Measurements from ENCODE around the gene SIK1. TPM values are rescaled to one million over a fixed set of nuclear protein-coding genes. Genes with fewer than 3 reads are reported as not detected.
"Not testable (repeated sequence)": the region's sequence is repeated elsewhere in the genome, so short reads cannot be mapped to it uniquely, and the experiment has no call there.

The SIK1 gene
- not detected for polyA plus RNA-seq (2012; ENCODE audit: insufficient read depth, insufficient read length)

DNA sequence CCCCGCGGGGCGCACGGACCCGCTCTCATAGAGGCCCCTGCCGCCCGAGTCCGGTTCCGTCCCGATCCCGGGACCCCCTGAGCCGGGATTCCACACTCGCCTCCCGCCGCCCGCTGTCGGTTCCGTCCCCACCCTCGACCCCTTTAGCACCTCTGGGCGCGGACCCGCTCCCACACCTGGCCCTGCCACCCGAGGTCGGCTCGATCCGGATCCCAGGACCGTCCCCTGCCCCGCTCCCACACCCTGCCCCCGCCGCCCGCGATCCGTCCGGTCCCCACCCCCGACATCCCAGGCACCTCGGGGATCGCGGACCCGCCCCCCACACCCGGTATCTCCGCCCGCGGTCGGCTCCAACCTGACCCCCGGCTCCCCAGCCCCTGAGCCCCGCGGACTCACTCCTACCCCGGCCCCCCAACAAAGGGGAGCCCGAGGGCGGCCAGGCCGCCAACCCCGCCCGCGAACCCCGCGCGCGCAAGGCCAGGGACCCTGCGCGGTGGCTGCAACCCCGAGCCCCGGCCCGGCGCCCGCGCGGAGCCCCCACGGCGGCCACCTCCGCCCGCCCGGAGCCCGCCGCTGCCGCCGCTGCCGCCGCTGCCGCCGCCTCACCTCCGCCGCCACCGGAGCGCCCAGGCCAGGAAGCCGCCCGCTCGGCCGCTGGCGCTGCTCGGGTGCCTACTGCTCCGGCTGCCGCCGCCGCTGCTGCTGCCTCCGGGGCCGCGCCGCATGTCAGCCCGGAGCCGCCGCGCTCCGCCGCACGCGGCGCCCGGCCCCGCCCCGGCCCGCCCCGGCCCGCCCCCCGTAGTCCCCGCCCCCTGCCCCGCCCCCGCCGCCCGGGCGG lies at the start of gene SIK1:
SIK1 (minus strand) TSS at position 728 of the 838 bp plus-strand sequence. CDS start 953 bp downstream, outside the sequence.
- H3K4me3 ChIP-seq (ENCODE audit: low read length); DNase-seq (ENCODE audit: low read depth, low spot score): not testable (repeated sequence)

DNA sequence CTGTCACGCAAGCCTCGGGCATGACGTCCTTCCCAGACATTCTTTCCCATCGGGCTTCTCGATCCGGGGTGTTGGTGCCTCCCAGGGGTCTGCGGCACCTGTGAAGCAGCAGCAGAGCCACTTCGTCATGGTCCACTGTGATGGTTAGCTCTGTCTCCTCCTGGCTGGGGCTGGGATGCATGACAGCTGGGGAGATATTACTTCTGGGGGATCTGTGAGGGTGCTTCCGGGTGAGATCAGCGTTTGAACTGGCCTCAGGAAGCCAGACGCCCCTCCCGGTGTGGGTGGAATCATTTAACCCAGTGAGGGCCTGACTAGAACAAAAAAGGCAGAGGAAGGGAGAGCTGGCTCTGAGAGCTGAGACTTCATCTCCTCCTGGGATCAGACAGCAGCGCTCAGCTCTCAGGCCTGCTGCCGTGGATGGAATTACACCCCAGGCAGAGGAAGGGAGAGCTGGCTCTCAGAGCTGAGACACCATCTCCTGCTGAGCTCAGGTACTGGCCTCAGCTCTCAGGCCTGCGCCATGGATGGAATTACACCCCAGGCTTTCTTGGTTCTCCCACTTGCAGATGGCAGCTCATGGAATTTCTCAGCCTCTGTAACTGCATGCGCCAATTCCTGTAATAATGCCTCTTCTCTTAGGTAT lies 44.8 kb upstream of the SIK1 start:
- not testable (repeated sequence) for H3K4me3 ChIP-seq (ENCODE audit: low read length); DNase-seq (ENCODE audit: low read depth, low spot score)

DNA sequence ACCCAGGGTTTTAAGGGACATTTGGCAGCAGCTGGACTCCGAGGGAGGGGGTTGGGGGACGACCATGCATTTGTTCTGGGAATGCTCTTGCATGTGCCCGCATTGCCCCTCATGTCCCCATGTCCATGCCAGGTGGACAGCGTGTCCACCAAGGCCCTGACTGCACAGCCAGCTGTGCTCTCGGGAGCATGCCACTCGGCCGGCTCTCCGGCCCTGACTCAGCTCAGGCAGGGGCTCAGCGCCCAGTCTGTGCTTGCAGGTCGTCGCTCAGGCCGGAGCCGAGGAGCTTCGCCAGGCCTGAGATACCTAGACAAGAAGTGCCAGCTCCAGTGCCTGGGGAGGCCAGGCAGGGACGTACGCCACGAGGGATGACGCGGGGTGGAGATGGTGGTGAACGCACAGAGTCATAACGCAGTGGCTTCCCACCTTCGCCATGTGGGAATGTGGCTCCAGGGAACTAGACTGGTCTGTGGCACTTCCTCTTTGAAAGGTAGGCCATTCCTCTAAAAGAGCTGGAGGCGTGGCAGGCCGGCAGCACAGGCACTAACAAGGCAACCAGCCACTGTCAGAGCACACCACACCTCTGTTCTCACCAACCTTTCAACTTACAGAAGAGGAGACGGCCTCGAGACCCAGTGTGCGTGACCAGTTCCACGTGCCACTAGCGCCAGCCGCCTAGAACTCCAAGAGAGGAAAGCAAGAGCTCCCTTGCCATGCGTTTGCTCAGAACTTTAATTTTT lies 43.0 kb upstream of the SIK1 start:
- not testable (repeated sequence) for DNase-seq (ENCODE audit: low read depth, low spot score)

DNA sequence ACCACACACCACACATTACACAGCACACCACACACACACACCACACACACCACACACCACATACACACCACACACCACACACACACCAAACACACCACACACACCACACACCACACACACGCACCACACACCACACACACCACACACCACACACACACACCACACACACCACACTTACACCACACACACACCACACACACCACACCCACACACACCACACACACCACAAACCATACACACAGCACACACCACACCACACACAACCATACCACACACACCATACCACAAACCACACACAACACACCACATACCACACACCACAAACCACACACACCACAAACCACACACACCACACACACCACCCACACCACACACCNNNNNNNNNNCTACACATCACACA lies 40.9 kb upstream of the SIK1 start:
- no peak for DNase-seq (ENCODE audit: low read depth, low spot score)
- no peak overlapping the region for H3K4me3 ChIP-seq (ENCODE audit: low read length)

More for the DNA sequence above, 43.0 kb upstream of the SIK1 start:
- H3K4me3 ChIP-seq (ENCODE audit: low read length), result not testable (repeated sequence)

DNA sequence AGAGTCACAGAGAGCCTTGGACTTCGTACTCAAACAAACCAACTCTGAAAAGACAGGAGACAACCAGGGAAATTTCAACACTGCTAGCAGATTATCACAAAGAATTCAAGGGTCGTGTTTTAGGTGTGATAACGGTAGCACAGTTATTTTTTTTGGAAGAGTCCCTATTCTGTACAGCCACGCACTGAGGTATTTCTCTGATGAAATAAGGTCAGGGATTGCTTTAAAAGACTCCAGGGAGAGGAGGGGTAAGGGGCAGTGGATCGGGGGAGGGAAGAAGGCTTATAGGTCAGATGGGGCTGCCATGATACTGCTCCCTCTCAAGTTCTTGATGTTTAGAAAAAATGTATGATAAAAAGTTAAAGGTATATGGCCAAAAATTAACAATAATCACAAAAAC lies 38.2 kb upstream of the SIK1 start:
- not testable (repeated sequence) for DNase-seq (ENCODE audit: low read depth, low spot score); H3K4me3 ChIP-seq (ENCODE audit: low read length)

DNA sequence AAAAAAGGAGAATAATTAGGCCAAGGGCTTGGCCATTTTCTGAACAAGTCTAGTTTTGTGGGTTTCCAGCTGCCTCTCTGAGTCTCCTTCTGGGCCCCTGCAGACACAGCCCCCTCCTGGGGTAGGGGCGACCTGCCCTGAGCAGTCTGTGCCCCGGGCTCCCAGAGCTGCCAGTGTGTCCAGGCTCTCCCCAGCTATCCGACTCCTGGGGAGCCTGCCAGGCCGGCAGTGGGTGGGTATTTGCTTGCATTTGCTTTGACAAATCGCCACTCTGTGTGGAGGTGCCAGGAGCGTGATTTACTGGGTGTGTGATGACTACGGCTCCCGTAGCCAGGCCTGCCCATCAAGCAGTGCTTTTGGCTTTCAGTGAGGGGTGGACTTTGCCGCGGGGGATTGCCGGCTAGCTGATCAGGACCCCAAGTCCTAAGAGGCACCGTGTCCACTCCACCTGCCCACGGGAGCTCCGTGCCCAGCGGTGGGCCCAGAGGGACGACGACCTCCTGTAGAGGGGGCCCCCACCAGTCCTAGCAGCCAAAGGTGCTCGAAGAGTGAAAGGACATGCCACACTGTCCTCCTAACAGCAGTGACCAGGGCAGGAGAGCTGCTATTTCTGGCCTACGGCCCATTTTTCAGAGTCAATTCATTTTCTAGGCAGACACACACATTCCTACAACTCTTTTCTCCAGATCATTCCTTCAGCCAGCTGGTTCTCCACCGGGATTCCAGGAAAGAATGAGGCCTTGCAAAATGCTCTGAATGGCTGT lies 36.7 kb upstream of the SIK1 start:
- not testable (repeated sequence) for DNase-seq (ENCODE audit: low read depth, low spot score); H3K4me3 ChIP-seq (ENCODE audit: low read length)

DNA sequence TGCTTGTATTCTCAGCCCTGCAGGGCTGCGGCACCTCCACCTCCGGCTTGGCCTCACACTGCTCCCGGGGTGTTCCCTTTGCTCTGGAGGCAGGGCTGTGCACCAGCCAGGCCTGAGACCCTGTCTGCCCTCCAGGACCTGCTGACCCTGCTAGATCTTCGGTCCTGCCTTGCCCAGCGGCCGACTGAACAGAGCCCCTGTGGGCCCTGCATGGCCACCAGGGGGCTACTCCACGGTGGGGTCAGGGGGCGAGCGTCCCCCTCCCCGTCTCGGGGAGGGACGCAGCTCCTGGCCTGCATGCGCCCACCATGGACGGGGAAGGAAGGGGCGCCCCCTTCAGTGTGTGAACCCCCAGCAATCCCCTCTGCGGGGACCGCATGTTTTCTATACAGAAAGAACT lies 36.0 kb upstream of the SIK1 start:
- H3K4me3 ChIP-seq (ENCODE audit: low read length); DNase-seq (ENCODE audit: low read depth, low spot score): not testable (repeated sequence)

DNA sequence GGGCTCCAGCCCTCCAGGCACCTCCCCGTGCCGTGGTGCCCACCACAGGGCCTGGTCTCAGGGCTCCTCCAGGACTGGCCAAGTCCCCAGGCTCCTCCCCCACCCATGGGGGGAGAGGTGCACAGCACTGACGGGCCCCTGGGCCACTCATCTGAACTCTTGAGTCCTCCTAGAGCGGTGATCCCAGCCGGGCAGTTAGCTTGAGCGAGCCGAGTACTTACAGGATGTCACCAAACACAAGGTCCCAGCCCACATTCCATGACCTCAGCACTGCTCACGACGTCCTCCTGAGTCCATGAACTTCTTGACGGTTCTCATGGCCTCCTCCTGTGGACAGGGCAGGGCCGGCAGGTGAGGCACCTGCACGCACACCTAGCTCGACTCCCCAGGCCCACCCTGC lies 33.5 kb upstream of the SIK1 start:
- H3K4me3 ChIP-seq (ENCODE audit: low read length); DNase-seq (ENCODE audit: low read depth, low spot score): not testable (repeated sequence)

DNA sequence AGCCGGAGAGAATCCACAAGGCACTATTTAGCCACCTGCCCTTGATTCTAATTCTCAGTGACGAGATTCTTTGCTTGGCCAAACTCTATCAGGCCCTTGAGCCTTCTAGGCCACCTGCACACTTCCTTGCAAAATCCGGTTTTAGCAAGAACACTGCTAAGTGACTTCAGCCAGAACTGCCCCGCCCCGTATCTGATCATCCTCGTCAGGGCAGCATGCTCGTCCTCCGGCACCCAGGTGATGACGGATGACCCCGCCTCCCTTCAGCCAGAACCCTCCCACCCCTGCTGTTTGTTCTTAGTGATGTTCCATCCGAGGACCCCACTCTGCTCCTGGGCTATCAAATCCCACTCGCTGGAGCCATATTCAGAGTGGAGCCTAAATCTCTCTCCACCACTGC lies 32.1 kb upstream of the SIK1 start:
- H3K4me3 ChIP-seq (ENCODE audit: low read length); DNase-seq (ENCODE audit: low read depth, low spot score): not testable (repeated sequence)

DNA sequence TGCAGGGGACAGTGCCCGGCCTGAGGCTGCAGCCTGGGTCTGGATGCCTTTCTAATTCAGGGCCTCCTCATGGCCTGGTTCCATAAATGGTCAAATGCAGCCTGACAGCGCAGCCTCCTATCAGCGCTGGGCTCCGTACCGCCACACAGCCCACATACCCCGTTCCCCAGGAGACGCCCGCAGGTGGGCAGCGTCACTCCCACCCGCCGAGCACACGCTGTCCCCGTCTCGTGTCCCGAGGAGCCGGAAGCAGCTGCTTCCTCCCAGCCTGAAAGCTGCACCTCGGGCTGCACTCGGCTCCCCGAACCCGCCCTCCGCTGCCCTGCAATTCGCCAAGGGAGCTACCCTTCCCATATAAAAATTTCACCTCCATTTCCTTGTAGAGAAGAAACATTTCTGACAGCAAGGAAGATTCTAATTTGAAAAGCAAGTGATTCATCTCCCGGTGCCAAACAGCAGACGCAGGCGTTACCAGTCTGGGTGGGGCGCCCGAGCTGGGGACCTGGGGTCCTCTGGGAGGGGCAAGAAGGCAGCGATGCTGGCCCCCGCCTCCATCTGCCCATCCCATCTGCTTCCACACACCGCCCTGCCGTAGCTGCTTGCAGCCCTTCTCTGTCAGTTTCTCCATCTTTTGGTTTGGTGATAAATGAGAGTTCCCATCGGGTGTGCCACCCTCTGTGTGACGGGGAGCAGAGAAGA lies 29.8 kb upstream of the SIK1 start:
- not testable (repeated sequence) for DNase-seq (ENCODE audit: low read depth, low spot score); H3K4me3 ChIP-seq (ENCODE audit: low read length)

DNA sequence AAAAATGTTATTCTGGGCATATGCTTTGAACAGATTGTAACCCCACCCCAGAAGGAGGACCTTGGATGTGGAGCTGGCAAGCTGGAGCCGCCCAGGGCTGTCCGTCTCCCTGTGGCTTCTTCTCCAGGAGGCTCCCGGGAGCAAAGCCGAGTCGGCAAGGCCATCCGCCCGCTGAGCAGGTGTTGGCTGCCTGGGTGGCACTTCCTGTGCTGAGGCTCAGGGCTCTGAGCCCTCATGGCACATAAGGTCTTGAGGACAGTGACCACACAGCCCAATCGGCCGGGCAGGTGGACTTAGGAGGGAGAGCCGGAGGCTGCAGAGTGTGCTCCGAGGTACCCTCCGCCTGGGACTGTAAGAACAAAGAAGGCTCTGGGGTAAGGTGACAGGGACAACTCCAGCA lies 28.8 kb upstream of the SIK1 start:
- not testable (repeated sequence) for DNase-seq (ENCODE audit: low read depth, low spot score); H3K4me3 ChIP-seq (ENCODE audit: low read length)

DNA sequence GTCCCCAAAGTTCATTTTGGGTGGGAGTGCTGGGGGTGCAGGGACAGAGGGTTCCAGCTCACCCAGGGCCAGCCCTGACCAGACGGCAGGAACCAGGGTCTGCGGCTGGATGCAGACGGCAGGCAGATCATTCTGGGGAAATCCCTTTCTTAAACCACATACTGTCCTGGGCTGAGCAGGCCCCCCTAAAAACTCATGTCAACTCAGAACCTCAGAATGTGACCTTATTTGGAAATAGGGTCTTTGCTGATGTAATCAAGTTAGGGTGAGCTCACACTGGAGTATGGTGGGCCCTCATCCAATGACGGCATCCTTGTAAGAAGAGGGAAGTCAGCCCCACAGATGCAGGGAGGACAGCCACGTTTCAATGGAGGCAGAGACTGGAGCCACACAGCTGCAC lies 27.2 kb upstream of the SIK1 start:
- H3K4me3 ChIP-seq (ENCODE audit: low read length); DNase-seq (ENCODE audit: low read depth, low spot score): not testable (repeated sequence)

DNA sequence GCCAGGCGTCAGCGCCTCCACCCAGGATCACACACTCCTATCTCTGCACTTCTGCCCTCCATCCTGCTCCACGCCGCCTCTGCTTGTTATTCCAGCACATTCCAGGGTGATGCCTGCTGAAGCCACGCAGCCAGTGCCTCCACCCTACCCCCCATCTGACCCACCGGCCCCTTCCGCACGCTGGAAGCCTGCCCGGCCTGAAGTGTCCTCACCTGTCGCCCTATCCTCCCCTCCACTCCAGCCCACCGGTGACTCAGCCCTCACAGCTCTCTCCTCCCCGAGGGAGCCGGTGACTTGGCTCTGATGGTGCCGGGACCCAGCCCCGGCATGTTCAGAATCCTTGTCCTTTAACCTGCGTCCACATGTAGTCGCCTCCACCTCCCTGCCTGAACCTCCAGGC lies 24.9 kb upstream of the SIK1 start:
- DNase-seq (ENCODE audit: low read depth, low spot score); H3K4me3 ChIP-seq (ENCODE audit: low read length): not testable (repeated sequence)

DNA sequence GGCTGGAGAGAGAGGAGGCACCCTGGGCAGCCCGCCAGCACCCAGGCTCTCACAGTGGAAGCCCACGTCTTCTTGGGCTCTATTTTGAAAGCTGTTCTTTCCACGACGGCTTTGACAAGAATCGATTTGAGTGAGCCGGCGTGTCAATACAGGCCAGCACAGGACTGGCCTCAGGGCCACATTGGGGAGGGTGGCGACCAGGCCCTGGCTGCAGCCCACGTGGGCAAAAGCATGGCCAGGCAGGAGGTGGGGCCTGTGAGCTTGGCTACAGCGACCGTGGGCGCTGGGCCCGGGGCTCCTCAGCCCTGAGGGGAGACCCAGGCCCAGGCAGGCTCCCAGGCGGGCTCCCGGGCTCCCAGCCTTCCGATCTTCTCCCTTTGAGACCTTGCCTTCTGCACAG lies 23.4 kb upstream of the SIK1 start:
- DNase-seq (ENCODE audit: low read depth, low spot score); H3K4me3 ChIP-seq (ENCODE audit: low read length): not testable (repeated sequence)

DNA sequence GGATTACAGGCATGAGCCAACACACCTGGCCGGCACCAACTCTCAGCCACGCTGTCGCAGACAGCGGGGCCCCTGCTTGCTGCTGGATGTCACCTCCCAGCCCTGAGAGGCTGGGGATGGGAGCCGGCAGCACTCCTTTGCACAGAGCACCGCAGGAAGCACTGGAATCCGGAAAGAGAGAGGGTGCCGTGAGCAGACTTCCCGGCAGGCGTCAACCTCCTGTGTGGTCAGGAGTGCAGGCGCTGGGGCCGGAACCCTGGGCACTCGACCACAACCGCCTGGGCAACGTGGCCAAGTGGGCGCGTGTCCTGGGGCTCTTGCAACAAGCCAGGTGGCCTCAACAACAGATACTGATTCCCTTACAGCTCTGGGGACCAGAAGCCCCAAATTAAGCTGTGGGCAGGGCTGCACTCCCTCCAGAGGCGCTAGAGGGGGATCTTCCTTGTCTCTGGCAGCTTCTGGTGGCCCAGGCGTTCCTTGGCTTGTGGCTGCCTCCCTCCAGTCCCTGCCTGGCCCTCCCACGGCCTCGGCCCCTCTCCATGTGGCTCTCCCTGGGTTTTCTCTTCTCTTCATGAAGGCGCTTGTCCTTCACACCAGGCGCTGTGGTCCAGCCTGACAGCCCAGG lies 20.5 kb upstream of the SIK1 start:
- not testable (repeated sequence) for H3K4me3 ChIP-seq (ENCODE audit: low read length); DNase-seq (ENCODE audit: low read depth, low spot score)

DNA sequence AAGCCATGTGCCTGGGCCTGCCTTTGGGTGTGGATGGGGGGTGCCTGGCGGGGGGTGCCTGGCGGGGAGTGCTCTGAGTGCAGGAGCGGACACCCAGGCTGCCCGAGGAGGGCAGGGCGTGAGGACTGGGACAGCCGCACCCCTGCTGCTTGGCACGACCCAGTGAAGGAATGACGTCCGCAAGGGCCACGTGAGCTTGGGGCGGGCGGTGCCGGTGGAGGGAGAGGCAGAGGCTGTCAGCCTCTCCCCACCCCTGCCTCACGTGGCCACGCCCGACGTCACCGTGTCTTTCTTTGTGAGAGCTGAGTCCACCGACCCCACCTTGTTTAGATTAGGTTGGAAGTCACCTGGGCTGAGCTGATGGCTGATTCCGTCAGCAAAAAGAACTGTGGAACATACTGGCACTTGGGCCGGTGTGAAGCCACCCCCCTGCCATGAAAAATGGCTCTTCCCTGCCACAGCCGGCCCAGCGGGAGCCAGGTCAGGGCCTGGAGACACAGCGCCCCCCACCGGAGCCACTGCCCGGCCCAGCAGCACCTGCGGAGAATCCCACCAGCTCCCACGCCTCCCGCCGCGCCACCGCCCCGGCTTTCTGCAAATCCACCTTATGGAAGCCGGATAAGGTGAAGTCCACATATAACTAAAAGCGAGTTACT lies 19.5 kb upstream of the SIK1 start:
- not testable (repeated sequence) for DNase-seq (ENCODE audit: low read depth, low spot score); H3K4me3 ChIP-seq (ENCODE audit: low read length)

DNA sequence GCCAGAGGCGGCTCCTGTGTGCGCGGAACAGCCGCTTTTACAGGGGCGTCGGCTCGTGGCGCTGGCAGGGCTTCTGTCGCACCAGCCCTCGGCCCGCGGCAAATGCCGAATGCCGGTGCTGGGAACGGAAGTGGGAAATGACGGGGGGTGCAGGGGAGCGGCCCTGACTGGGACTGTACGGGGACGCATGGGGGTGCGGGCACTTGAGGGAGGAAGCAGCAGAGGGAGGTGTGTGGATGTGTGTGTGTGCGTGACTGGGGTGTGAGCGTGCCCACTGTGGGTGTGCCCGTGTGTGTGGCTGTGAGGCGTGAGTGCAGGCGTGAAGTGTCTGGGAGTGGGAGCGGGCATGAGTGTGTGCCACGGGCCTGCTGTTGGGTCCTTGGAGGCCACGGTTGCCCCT lies 17.6 kb upstream of the SIK1 start:
- not testable (repeated sequence) for H3K4me3 ChIP-seq (ENCODE audit: low read length); DNase-seq (ENCODE audit: low read depth, low spot score)

Data from Jurkat, Clone E6-1 (cell line).